H9 (cell line): Measurements from ENCODE around the gene PLCD3. TPM values are rescaled to one million over a fixed set of nuclear protein-coding genes. Genes with fewer than 3 reads are reported as not detected.

ENCODE experiments used
- DNase-seq: peaks from one replicate; pipeline ENCODE4 v3.0.0-alpha.2; 2017
- H2AFZ ChIP-seq: one replicate; pipeline ENCODE4 v1.6.1; 2013; ENCODE audit warnings: mild to moderate bottlenecking, low read length, control low read depth, moderate library complexity
- H2AK5ac ChIP-seq: 2 replicates; pipeline ENCODE4 v1.6.1; 2013; ENCODE audit warnings: low read length, control low read depth, mixed read lengths; ENCODE audit not compliant: insufficient read length
- H2BK120ac ChIP-seq: one replicate; pipeline ENCODE4 v1.6.1; 2013; ENCODE audit warnings: low read depth, mild to moderate bottlenecking, low read length, control low read depth, inconsistent platforms; ENCODE audit not compliant: poor library complexity, severe bottlenecking
- H2BK12ac ChIP-seq: 2 replicates; pipeline ENCODE4 v1.6.1; 2013; ENCODE audit warnings: low read length, control low read depth, mixed read lengths, low read depth; ENCODE audit not compliant: insufficient read length
- H2BK15ac ChIP-seq: 2 replicates; pipeline ENCODE4 v1.6.1; 2013; ENCODE audit warnings: low read depth, low read length, control low read depth
- H2BK20ac ChIP-seq: one replicate; pipeline ENCODE4 v1.6.1; 2013; ENCODE audit warnings: low read depth, mild to moderate bottlenecking, low read length, control low read depth, inconsistent platforms; ENCODE audit not compliant: poor library complexity, severe bottlenecking
- H2BK5ac ChIP-seq: 2 replicates; pipeline ENCODE4 v1.6.1; 2013; ENCODE audit warnings: low read length, control low read depth, mixed read lengths; ENCODE audit not compliant: insufficient read length
- H3K14ac ChIP-seq: 2 replicates; pipeline ENCODE4 v1.6.1; 2013; ENCODE audit warnings: low read length, control low read depth; ENCODE audit not compliant: insufficient read depth
- H3K18ac ChIP-seq: 2 replicates; pipeline ENCODE4 v1.6.1; 2013; ENCODE audit warnings: low read depth, mild to moderate bottlenecking, mixed read lengths, low read length, control low read depth; ENCODE audit not compliant: insufficient read length
- H3K23ac ChIP-seq: 2 replicates; pipeline ENCODE4 v1.6.1; 2013; ENCODE audit warnings: low read length, control low read depth, mixed read lengths, low read depth; ENCODE audit not compliant: insufficient read length
- H3K23me2 ChIP-seq: 2 replicates; pipeline ENCODE4 v1.6.1; 2013; ENCODE audit warnings: low read depth, mild to moderate bottlenecking, mixed read lengths, low read length, control low read depth; ENCODE audit not compliant: insufficient read length, poor library complexity, severe bottlenecking
- H3K27ac ChIP-seq: 2 replicates; pipeline ENCODE4 v1.5.1; 2013; ENCODE audit warnings: low read length, control low read depth, mixed read lengths, low read depth; ENCODE audit not compliant: insufficient read length
- H3K27me3 ChIP-seq: 2 replicates; pipeline ENCODE4 v1.6.1; 2013; ENCODE audit warnings: low read length, control low read depth, inconsistent platforms; ENCODE audit not compliant: insufficient read depth
- H3K4ac ChIP-seq: 2 replicates; pipeline ENCODE4 v1.6.1; 2013; ENCODE audit warnings: low read depth, mild to moderate bottlenecking, control low read depth, inconsistent platforms, low read length, moderate library complexity
- H3K4me1 ChIP-seq: 2 replicates; pipeline ENCODE4 v1.6.1; 2013; ENCODE audit warnings: low read length, control low read depth, inconsistent platforms; ENCODE audit not compliant: insufficient read depth
- H3K4me2 ChIP-seq: 2 replicates; pipeline ENCODE4 v1.6.1; 2013; ENCODE audit warnings: low read length, control low read depth, mixed read lengths; ENCODE audit not compliant: insufficient read length, insufficient read depth
- H3K56ac ChIP-seq: 2 replicates; pipeline ENCODE4 v1.6.1; 2013; ENCODE audit warnings: low read depth, mild to moderate bottlenecking, mixed read lengths, low read length, control low read depth; ENCODE audit not compliant: insufficient read length
- H3K79me1 ChIP-seq: 2 replicates; pipeline ENCODE4 v1.6.1; 2013; ENCODE audit warnings: low read depth, mild to moderate bottlenecking, moderate library complexity, low read length, control low read depth, inconsistent platforms; ENCODE audit not compliant: insufficient read depth, poor library complexity, severe bottlenecking
- H3K79me2 ChIP-seq: 2 replicates; pipeline ENCODE4 v1.6.1; 2013; ENCODE audit warnings: low read length, control low read depth, inconsistent platforms; ENCODE audit not compliant: insufficient read depth
- H3K9ac ChIP-seq: 2 replicates; pipeline ENCODE4 v1.6.1; 2013; ENCODE audit warnings: low read length, control low read depth, mixed read lengths; ENCODE audit not compliant: insufficient read length; ENCODE audit errors: extremely low read depth
- H3K9me3 ChIP-seq: one replicate; pipeline ENCODE4 v1.6.1; 2013; ENCODE audit warnings: low read depth, low read length, inconsistent platforms; ENCODE audit not compliant: control insufficient read depth
- H3T11ph ChIP-seq: one replicate; pipeline ENCODE4 v1.6.1; 2013; ENCODE audit warnings: mild to moderate bottlenecking, low read length, control low read depth, inconsistent platforms
- H4K20me1 ChIP-seq: one replicate; pipeline ENCODE4 v1.6.1; 2013; ENCODE audit not compliant: control insufficient read depth, insufficient read length, insufficient read depth
- H4K5ac ChIP-seq: 2 replicates; pipeline ENCODE4 v1.6.1; 2013; ENCODE audit warnings: low read depth, mild to moderate bottlenecking, mixed read lengths, low read length, control low read depth; ENCODE audit not compliant: insufficient read length
- H4K8ac ChIP-seq: replicated peaks from 2 replicates; pipeline ENCODE4 v1.6.1; 2013; ENCODE audit warnings: low read length, control low read depth, mixed read lengths, low read depth; ENCODE audit not compliant: insufficient read length
- H4K91ac ChIP-seq: 2 replicates; pipeline ENCODE4 v1.6.1; 2013; ENCODE audit warnings: low read depth, mild to moderate bottlenecking, moderate library complexity, mixed read lengths, low read length, control low read depth; ENCODE audit not compliant: insufficient read length
- H3K27ac Mint-ChIP-seq, 3 experiments: 2 replicates in 2 of 3; 3 replicates in 1 of 3; pipeline ENCODE4 v1.8.0; 2020 to 2021; ENCODE audit warnings: mixed read lengths in 3 of 3, mild to moderate bottlenecking in 1 of 3, moderate library complexity in 1 of 3
- H3K27me3 Mint-ChIP-seq: 2 replicates; pipeline ENCODE4 v1.8.0; 2021; ENCODE audit warnings: low read depth, mild to moderate bottlenecking, moderate library complexity, mixed read lengths
- H3K36me3 Mint-ChIP-seq, 3 experiments: 2 replicates in 2 of 3; 3 replicates in 1 of 3; pipeline ENCODE4 v1.8.0; 2020 to 2021; ENCODE audit warnings: low read depth in 3 of 3, mixed read lengths in 3 of 3; ENCODE audit not compliant: insufficient read depth in 1 of 3
- H3K4me1 Mint-ChIP-seq, 2 experiments: 2 replicates each; pipeline ENCODE4 v1.8.0; 2020; ENCODE audit warnings: mixed read lengths in 2 of 2
- H3K4me3 Mint-ChIP-seq, 2 experiments: 2 replicates in 1 of 2; 3 replicates in 1 of 2; pipeline ENCODE4 v1.8.0; 2020 to 2021; ENCODE audit warnings: mild to moderate bottlenecking in 2 of 2, mixed read lengths in 2 of 2, moderate library complexity in 1 of 2
- H3K9me3 Mint-ChIP-seq, 2 experiments: 2 replicates in 1 of 2; 3 replicates in 1 of 2; pipeline ENCODE4 v1.8.0; 2020; ENCODE audit warnings: mild to moderate bottlenecking in 2 of 2, mixed read lengths in 2 of 2, moderate library complexity in 1 of 2
- CTCF ChIP-seq: fragments of 200-600 bp; sonication (generic); conservative IDR thresholded peaks from 3 replicates; pipeline ENCODE4 v1.8.0; 2021; ENCODE audit warnings: antibody characterized with exemption, mild to moderate bottlenecking
- WGBS: extraction: QIAGEN DNeasy Blood & Tissue Kit; methylation state at CpG from one replicate; pipeline ENCODE4 v1.1.7; 2013; ENCODE audit warnings: missing lambda C conversion rate, low lambda C conversion rate, mixed read lengths; ENCODE audit not compliant: insufficient read length; ENCODE audit errors: extremely low coverage; 5-methylcytosine and 5-hydroxymethylcytosine counted together
- total RNA-seq: library from RNA; stranded (reverse); gene quantifications from 2 replicates; pipeline ENCODE4 v1.2.1, GENCODE V29; 2021

The PLCD3 gene
- total RNA-seq, 1 experiment from 2014 or later: 41.6 TPM

GRCh38 chr17:45147581-45148182 lies 15.4 kb upstream of the PLCD3 start:
- no peak overlapping the region for H2BK15ac ChIP-seq
- Mint-ChIP-seq H3K4me1 (peaks cover 40 to 48% of the 10 kb centered on the region in 2 experiments), H3K27me3 (peaks cover 2% of the 10 kb centered on the region), H3K9me3 (no peaks in the 10 kb centered on the region; a peak in 1 of 5 replicates), H3K36me3 (peaks cover 0 to 5% (median 3%) of the 10 kb centered on the region in 3 experiments; a peak in 2 of 7 replicates), H3K4me3 (peak overlapping the region; percentile 98 to 99), H3K27ac (peak overlapping the region; percentile 99 to 100 (median 100))
- H2BK5ac ChIP-seq: peak overlapping the region; percentile 91
- H2BK12ac ChIP-seq: no peak overlapping the region
- H3K9me3 ChIP-seq: no peaks in the 10 kb centered on the region
- no peak overlapping the region for H4K8ac ChIP-seq
- H3K23me2 ChIP-seq: peaks cover 22% of the 10 kb centered on the region
- H2BK120ac ChIP-seq: peak overlapping the region; percentile 74
- H4K5ac ChIP-seq: peak overlapping the region; percentile 58
- no peak overlapping the region for H3K23ac ChIP-seq
- DNase-seq: peak; percentile 92
- H4K91ac ChIP-seq: no peak overlapping the region
- H3K18ac ChIP-seq: peak overlapping the region; percentile 98
- H3K79me2 ChIP-seq: no peaks in the 10 kb centered on the region; the same call in 1 of the 2 replicates
- H3K27me3 ChIP-seq: no peaks in the 10 kb centered on the region
- H3K4me2 ChIP-seq: peak overlapping the region; percentile 46
- H3K4ac ChIP-seq: no peak overlapping the region
- H3K14ac ChIP-seq: peak overlapping the region; percentile 90
- peak overlapping the region; percentile 5 for H3K56ac ChIP-seq
- H2AFZ ChIP-seq: no peak overlapping the region
- H3K79me1 ChIP-seq: peaks cover 4% of the 10 kb centered on the region
- H3K27ac ChIP-seq: peak overlapping the region; percentile 92
- WGBS: no CpG with 5 or more reads among the region's 38 CpGs
- H2AK5ac ChIP-seq: no peak overlapping the region
- H3K4me1 ChIP-seq: peaks cover 2% of the 10 kb centered on the region; the same call in 1 of the 2 replicates
- no peak for TF ChIP-seq CTCF
- H4K20me1 ChIP-seq: no peaks in the 10 kb centered on the region
- H3K9ac ChIP-seq: peak overlapping the region; percentile 93
- H3T11ph ChIP-seq: no peak overlapping the region
- H2BK20ac ChIP-seq: no peak overlapping the region
